Pancreas (tissue), 10 donors: ENCODE data around the gene SMOC2. TPM values are rescaled to one million over a fixed set of nuclear protein-coding genes. Genes with fewer than 3 reads are reported as not detected.

Experiments used
- ATAC-seq, 4 donors: fragments of 200-7000 bp; cut with Tn5 transposase; one replicate each; pipeline versions ENCODE4 v1.8.0 to v1.9.1; 2020; ENCODE audit warnings: mild to moderate bottlenecking in 4 of 4, moderate library complexity in 4 of 4
- DNase-seq, 6 donors: peaks; one replicate each; pipeline ENCODE4 v3.0.0-alpha.2; 2020
- FAIRE-seq: peaks from 2 replicates; lab custom pipeline; 2012; peaks lifted over from hg19 to GRCh38; lab: Jason Lieb, UNC
- H3K27ac ChIP-seq, 4 donors: fragments of 200-600 bp; sonication (generic); 1 replicate in 3 of 4; 2 replicates in 1 of 4; pipeline versions ENCODE4 v1.5.0 to v1.8.0; 2020
- H3K27me3 ChIP-seq, 4 donors: fragments of 200-600 bp; one replicate each; pipeline ENCODE4 v1.8.0; 2021
- H3K36me3 ChIP-seq, 3 donors: fragments of 200-600 bp; sonication (generic) in 1 of 3; one replicate each; pipeline versions ENCODE4 v1.5.0 to v1.8.0; 2020 to 2021
- H3K4me1 ChIP-seq, 3 donors: fragments of 200-600 bp; one replicate each; pipeline ENCODE4 v1.8.0; 2021
- H3K4me3 ChIP-seq, 4 donors: fragments of 200-600 bp; sonication (generic) in 2 of 4; one replicate each; pipeline versions ENCODE4 v1.5.0 to v1.8.0; 2020 to 2021
- H3K9me3 ChIP-seq, 4 donors: fragments of 200-600 bp; one replicate each; pipeline ENCODE4 v1.8.0; 2021
- CTCF ChIP-seq, 4 donors: fragments of 200-600 bp; sonication (generic) in 3 of 4; IDR thresholded peaks; one replicate each; pipeline versions ENCODE4 v1.5.0 to v1.8.0; 2021; ENCODE audit warnings: antibody characterized with exemption in 4 of 4
- WGBS, 2 donors: extraction: QIAGEN DNeasy Blood & Tissue Kit; methylation state at CpG; one replicate each; pipeline ENCODE4 v1.1.7; 2013; 5-methylcytosine and 5-hydroxymethylcytosine counted together
- intact Hi-C, 3 donors: fragments of 100-400 bp; cut with DNase I; formaldehyde crosslinking; loops; one replicate each; pipeline versions ENCODE4 v1.11.1 to v1.14.2; 2022
- polyA plus RNA-seq, 2 donors: library from polyadenylated mRNA; stranded (reverse); fragments of 200-250 nt; gene quantifications; one replicate each; pipeline ENCODE4 v1.2.3, GENCODE V29; 2013
- total RNA-seq, 6 donors: library from RNA; stranded (reverse); fragmentation: NEBNext Ultra II Directional in 4 of 6; extraction: Animal tissue kit (Norgen Biotek cat#: 25700) in 4 of 6; gene quantifications; one replicate each; pipeline versions ENCODE4 v1.2.1 to v1.2.4, GENCODE V29; 2021 to 2023
- donor health status: healthy with polysubstance abuse.
- donor health status: DM: no; HTN: no; CAD: no; lungs with moderate emphysema.
- donor health status: DM: no; HTN: no; CAD: no.
- donor health status: control.
- donor health status: control.
- donor health status: Bipolar disorder and iron deficiency.
- donor health status: DM: yes; HTN: yes; CAD: no.
- donor health status: DM: no; HTN: no; CAD: no.
- donor health status: DM: no; HTN: no; CAD: no.
- donor health status: DM: yes; HTN: yes; CAD: no.

SMOC2 gene
- total and polyA plus RNA-seq, 8 donors: 2.5 to 18.4 (median 6.5) TPM

DNA sequence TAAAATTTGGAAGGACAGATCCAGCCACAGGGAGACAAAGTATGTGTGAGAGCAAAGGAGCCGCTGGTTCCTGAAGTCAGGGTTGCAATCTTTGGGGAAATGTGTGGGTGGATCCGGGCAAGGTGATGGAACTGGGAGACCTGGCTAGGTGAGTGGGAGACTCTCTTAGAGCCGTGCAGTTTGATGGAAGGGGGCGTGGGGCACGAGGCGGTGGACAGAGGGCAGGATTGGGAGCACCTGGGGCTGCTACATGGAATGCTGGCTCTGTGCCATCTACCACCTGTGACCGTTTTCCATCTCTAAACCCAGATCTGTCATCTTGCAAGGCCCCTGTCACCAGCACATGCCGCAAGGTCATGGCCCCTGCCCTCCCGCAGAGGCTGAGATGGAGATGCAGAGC, 268.4 kb downstream of the SMOC2 start:
- intact Hi-C loops: no loop called here
- no peak for TF ChIP-seq CTCF (IDR thresholded peaks at IDR 0.05)
- 29 to 36% methylated on average over 9 of the region's 9 CpGs for WGBS, 2 donors

GRCh38 chr6:168709991-168710390, 269.0 kb downstream of the SMOC2 start:
- no peaks in the 10 kb centered on the region for H3K9me3 ChIP-seq
- H3K4me1 ChIP-seq: no peaks in the 10 kb centered on the region
- no peaks in the 10 kb centered on the region for H3K27me3 ChIP-seq
- H3K4me3 ChIP-seq: no peak overlapping the region
- TF ChIP-seq CTCF (IDR thresholded peaks at IDR 0.05): no peak
- H3K36me3 ChIP-seq: no peaks in the 10 kb centered on the region
- 65 to 83% methylated on average over 9 of the region's 9 CpGs for WGBS, 2 donors
- FAIRE-seq: no peak
- no peak for ATAC-seq
- DNase-seq: no peak
- intact Hi-C loops: no loop called here
- no peak overlapping the region for H3K27ac ChIP-seq

More for the DNA sequence above, 268.4 kb downstream of the SMOC2 start:
- no peak for ATAC-seq
- no peaks in the 10 kb centered on the region for H3K36me3 ChIP-seq
- no peak overlapping the region for H3K4me3 ChIP-seq
- no peak for FAIRE-seq
- H3K27ac ChIP-seq: no peak overlapping the region
- H3K27me3 ChIP-seq: no peaks in the 10 kb centered on the region
- H3K9me3 ChIP-seq: no peaks in the 10 kb centered on the region
- DNase-seq: no peak
- no peaks in the 10 kb centered on the region for H3K4me1 ChIP-seq

DNA sequence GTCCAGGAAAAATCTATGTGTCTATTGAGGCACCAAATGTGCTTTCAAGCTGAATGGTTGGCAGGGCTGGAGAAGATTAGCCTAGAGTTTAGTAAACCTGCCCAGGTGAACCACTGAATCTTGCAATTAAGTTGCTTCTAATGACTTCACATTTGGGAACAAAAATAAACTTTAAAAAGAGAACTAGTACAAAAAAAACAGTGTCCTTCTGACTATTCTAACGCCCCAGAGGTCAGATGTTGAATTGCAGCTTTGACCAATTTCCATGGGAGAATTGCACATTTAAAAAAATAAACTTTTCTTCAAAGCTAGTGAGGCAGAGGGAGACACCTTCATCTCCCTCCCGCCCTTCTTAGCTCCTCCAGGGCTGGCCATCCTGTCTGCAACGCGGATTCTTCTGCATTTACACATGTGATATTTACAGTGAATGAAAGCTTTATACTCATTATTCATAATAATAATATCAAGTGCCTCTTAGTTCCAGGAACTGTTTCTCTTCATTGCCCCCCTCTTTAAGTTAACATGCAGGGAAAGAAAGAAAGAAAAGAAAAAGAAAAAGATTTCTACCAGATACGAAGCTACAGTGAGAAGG, 270.2 kb downstream of the SMOC2 start:
- Histone ChIP-seq H3K4me3 (no peak overlapping the region), H3K27ac (no peak overlapping the region), H3K27me3 (no peaks in the 10 kb centered on the region), H3K9me3 (no peaks in the 10 kb centered on the region), H3K4me1 (no peaks in the 10 kb centered on the region), H3K36me3 (no peaks in the 10 kb centered on the region)
- intact Hi-C loops: no loop called here
- no peak for ATAC-seq
- FAIRE-seq: no peak
- WGBS, 2 donors: 23 to 26% methylated on average over 5 of the region's 5 CpGs
- DNase-seq: no peak
- TF ChIP-seq CTCF (IDR thresholded peaks at IDR 0.05): peak in 3 of 4 donors; percentile 22 to 52 (median 34)

DNA sequence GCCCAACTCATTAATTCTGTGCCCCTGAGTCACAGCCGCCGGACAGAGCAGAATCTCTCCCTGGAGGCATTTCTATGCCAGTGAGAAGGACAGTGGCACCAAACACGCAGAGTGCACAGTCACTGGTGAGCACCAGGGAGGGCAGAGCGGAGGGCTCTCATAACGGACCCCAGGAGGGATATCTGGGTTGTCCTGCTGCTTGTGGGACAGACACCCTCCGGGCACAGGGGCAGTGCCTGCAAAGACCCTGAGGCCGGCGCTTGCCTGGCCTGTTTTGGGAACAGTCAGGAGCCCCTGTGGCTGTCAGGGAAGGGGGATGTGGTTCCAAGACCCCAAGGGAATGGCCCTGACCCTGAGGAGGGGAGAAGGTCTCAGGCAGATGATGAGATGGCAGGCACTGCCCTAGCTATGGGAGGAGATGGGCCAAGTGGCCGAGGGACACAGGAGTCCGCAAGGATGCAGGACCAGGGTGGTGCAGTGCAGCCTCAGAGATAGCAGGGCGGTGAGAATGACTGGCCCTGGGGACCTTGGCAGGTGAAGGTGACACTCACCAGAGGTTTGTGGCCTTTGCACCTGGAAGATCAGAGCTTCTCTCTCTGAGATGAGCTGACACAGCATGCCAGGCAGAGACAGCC, 270.8 kb downstream of the SMOC2 start:
- no peaks in the 10 kb centered on the region for H3K36me3 ChIP-seq
- no peaks in the 10 kb centered on the region for H3K4me1 ChIP-seq
- no peaks in the 10 kb centered on the region for H3K27me3 ChIP-seq
- 69 to 82% methylated on average over 11 of the region's 11 CpGs for WGBS, 2 donors
- no peak for TF ChIP-seq CTCF (IDR thresholded peaks at IDR 0.05)
- intact Hi-C loops: no loop called here
- FAIRE-seq: no peak
- ATAC-seq: no peak
- peak in 1 of 6 donors; percentile 6 for DNase-seq
- no peak overlapping the region for H3K4me3 ChIP-seq
- no peaks in the 10 kb centered on the region for H3K9me3 ChIP-seq
- no peak overlapping the region for H3K27ac ChIP-seq

GRCh38 chr6:168712993-168713392, 272.0 kb downstream of the SMOC2 start:
- no peaks in the 10 kb centered on the region for H3K27me3 ChIP-seq
- WGBS, 2 donors: 56 to 63% methylated on average over 5 of the region's 5 CpGs
- DNase-seq (no peak), FAIRE-seq (no peak), ATAC-seq (no peak)
- H3K27ac ChIP-seq: no peak overlapping the region
- H3K36me3 ChIP-seq: no peaks in the 10 kb centered on the region
- no peaks in the 10 kb centered on the region for H3K4me1 ChIP-seq
- no peak overlapping the region for H3K4me3 ChIP-seq
- no peaks in the 10 kb centered on the region for H3K9me3 ChIP-seq
- intact Hi-C loops: no loop called here
- no peak for TF ChIP-seq CTCF (IDR thresholded peaks at IDR 0.05)
